ENCODE results near the gene DTNBP1.
A peak's percentile ranks its signal among the peaks of the same experiment; 100 is the strongest.

The DTNBP1 gene

DNA sequence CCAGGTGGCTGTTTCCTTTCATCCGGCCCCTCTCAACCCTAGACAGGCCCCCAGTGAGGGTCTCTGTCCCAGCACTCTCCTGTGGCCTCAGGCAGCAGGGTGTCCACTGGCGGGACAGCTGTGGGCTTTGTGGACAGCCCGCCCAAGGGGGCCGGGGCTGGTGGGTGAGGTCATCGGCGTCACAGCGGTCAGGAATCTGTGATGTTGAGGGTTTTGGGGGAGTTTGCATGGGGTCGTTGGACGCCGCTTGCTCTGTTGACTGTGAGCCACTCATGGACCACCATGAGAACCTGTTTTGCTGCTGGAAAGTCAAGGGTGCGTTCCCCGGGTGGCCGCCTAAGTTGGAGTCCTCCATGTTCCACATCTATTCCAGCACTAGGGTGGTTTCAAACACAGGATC, 146.4 kb downstream of the DTNBP1 start:
- Histone ChIP-seq H3K79me2 (ENCODE audit: low read length) (peaks cover 4% of the 10 kb centered on the region), H3K4me3 (ENCODE audit: low read length) (no peak overlapping the region), H3K4me1 (ENCODE audit: low read length) (peaks cover 16% of the 10 kb centered on the region), H3K9me2 (replicated peaks; ENCODE audit: insufficient read depth, low read length) (no peaks in the 10 kb centered on the region), H3K4me2 (ENCODE audit: low read depth, low read length) (no peak overlapping the region), H3K9me3 (replicated peaks; ENCODE audit: insufficient read depth, low read length) (no peaks in the 10 kb centered on the region), H3K27ac (ENCODE audit: low read length) (no peak overlapping the region), H2AFZ (ENCODE audit: low read length) (no peak overlapping the region), H3F3A (ENCODE audit: insufficient read depth, low read length) (peaks cover 7% of the 10 kb centered on the region; the same call in 1 of the 2 replicates), H4K20me1 (ENCODE audit: insufficient read depth, low read length) (no peaks in the 10 kb centered on the region), H3K36me3 (replicated peaks; ENCODE audit: insufficient read depth, low read length) (no peaks in the 10 kb centered on the region; the same call in 1 of the 2 replicates), H3K27me3 (replicated peaks; ENCODE audit: insufficient read depth, low read length) (no peaks in the 10 kb centered on the region), H3K9ac (ENCODE audit: low read length) (no peak overlapping the region)
- TF ChIP-seq, protein P1, sequence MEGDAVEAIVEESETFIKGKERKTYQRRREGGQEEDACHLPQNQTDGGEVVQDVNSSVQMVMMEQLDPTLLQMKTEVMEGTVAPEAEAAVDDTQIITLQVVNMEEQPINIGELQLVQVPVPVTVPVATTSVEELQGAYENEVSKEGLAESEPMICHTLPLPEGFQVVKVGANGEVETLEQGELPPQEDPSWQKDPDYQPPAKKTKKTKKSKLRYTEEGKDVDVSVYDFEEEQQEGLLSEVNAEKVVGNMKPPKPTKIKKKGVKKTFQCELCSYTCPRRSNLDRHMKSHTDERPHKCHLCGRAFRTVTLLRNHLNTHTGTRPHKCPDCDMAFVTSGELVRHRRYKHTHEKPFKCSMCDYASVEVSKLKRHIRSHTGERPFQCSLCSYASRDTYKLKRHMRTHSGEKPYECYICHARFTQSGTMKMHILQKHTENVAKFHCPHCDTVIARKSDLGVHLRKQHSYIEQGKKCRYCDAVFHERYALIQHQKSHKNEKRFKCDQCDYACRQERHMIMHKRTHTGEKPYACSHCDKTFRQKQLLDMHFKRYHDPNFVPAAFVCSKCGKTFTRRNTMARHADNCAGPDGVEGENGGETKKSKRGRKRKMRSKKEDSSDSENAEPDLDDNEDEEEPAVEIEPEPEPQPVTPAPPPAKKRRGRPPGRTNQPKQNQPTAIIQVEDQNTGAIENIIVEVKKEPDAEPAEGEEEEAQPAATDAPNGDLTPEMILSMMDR (IDR thresholded peaks at IDR 0.05; ENCODE audit: low read length) = no peak
- TF ChIP-seq EZH2 (optimal IDR thresholded peaks at IDR 0.05; ENCODE audit: low read depth, low read length) (no peak), EZH2phosphoT487 (IDR thresholded peaks at IDR 0.05; ENCODE audit: low read length) (no peak)
- no peak for DNase-seq

GRCh38 chr6:15515660-15516375, 147.0 kb downstream of the DTNBP1 start:
- Histone ChIP-seq H3K4me2 (ENCODE audit: low read depth, low read length) (0 out of 2 replicates have a peak overlapping the region, but pooled peaks have one; percentile 4), H3F3A (ENCODE audit: insufficient read depth, low read length) (peaks cover 7% of the 10 kb centered on the region; the same call in 1 of the 2 replicates), H3K4me1 (ENCODE audit: low read length) (peaks cover 16% of the 10 kb centered on the region), H3K36me3 (replicated peaks; ENCODE audit: insufficient read depth, low read length) (no peaks in the 10 kb centered on the region; the same call in 1 of the 2 replicates), H3K79me2 (ENCODE audit: low read length) (peaks cover 4% of the 10 kb centered on the region), H3K27ac (ENCODE audit: low read length) (peak overlapping the region; percentile 62; the same call in 1 of the 2 replicates), H4K20me1 (ENCODE audit: insufficient read depth, low read length) (no peaks in the 10 kb centered on the region), H3K27me3 (replicated peaks; ENCODE audit: insufficient read depth, low read length) (no peaks in the 10 kb centered on the region), H3K9me3 (replicated peaks; ENCODE audit: insufficient read depth, low read length) (no peaks in the 10 kb centered on the region), H3K9ac (ENCODE audit: low read length) (no peak overlapping the region), H2AFZ (ENCODE audit: low read length) (no peak overlapping the region), H3K9me2 (replicated peaks; ENCODE audit: insufficient read depth, low read length) (no peaks in the 10 kb centered on the region), H3K4me3 (ENCODE audit: low read length) (no peak overlapping the region)
- no peak for DNase-seq
- no peak for TF ChIP-seq EZH2 (optimal IDR thresholded peaks at IDR 0.05; ENCODE audit: low read depth, low read length)
- TF ChIP-seq, protein P1 (IDR thresholded peaks at IDR 0.05; ENCODE audit: low read length) = no peak
- no peak for TF ChIP-seq EZH2phosphoT487 (IDR thresholded peaks at IDR 0.05; ENCODE audit: low read length)

GRCh38 chr6:15515226-15515625, 147.6 kb downstream of the DTNBP1 start:
- peaks cover 7% of the 10 kb centered on the region; the same call in 1 of the 2 replicates for H3F3A ChIP-seq (ENCODE audit: insufficient read depth, low read length)
- no peaks in the 10 kb centered on the region; the same call in 1 of the 2 replicates for H3K36me3 ChIP-seq (replicated peaks; ENCODE audit: insufficient read depth, low read length)
- TF ChIP-seq EZH2 (optimal IDR thresholded peaks at IDR 0.05; ENCODE audit: low read depth, low read length) (no peak), EZH2phosphoT487 (IDR thresholded peaks at IDR 0.05; ENCODE audit: low read length) (no peak)
- TF ChIP-seq, protein P1 (IDR thresholded peaks at IDR 0.05; ENCODE audit: low read length) = no peak

More at GRCh38 chr6:15515226-15515625, 147.6 kb downstream of the DTNBP1 start:
- no peaks in the 10 kb centered on the region for H4K20me1 ChIP-seq (ENCODE audit: insufficient read depth, low read length)
- H3K27me3 ChIP-seq (replicated peaks; ENCODE audit: insufficient read depth, low read length) = no peaks in the 10 kb centered on the region
- peaks cover 16% of the 10 kb centered on the region for H3K4me1 ChIP-seq (ENCODE audit: low read length)
- no peak overlapping the region for H2AFZ ChIP-seq (ENCODE audit: low read length)
- H3K9ac ChIP-seq (ENCODE audit: low read length) = no peak overlapping the region
- H3K27ac ChIP-seq (ENCODE audit: low read length) = peak overlapping the region; percentile 62; the same call in 1 of the 2 replicates
- peak; percentile 67 for DNase-seq
- H3K4me3 ChIP-seq (ENCODE audit: low read length) = no peak overlapping the region
- no peaks in the 10 kb centered on the region for H3K9me2 ChIP-seq (replicated peaks; ENCODE audit: insufficient read depth, low read length)
- peaks cover 4% of the 10 kb centered on the region for H3K79me2 ChIP-seq (ENCODE audit: low read length)
- no peaks in the 10 kb centered on the region for H3K9me3 ChIP-seq (replicated peaks; ENCODE audit: insufficient read depth, low read length)
- H3K4me2 ChIP-seq (ENCODE audit: low read depth, low read length) = 0 out of 2 replicates have a peak overlapping the region, but pooled peaks have one; percentile 4
